Measurements from ENCODE around the gene MYL3.
A peak's percentile ranks its signal among the peaks of the same experiment; 100 is the strongest.
"Not testable (repeated sequence)": the region's sequence is repeated elsewhere in the genome, so short reads cannot be mapped to it uniquely, and the experiment has no call there.

Gene MYL3

DNA sequence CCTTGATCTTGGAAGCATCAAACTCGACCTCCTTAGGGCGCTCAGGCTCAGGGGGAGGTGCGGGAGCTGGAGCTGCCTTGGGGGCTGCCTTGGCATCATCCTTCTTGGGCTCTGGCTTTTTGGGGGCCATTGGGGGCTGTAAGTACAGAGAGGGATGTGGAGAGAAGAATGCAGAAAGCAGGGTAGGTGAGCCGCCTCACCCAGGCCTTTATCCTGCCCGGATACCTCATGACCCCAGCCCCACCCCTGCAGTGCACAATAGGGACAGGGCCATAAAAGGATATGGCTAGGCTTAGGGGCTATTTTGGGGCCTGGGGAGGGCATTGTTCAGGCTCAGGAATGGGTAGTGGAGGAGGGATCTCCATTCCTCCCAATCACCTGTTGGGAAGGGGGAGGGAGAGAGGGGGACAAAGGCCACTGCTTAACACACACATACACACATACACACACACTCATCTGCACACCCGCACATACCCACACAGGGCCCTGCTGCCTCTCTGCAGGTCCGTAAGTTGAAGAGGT lies at the start of gene MYL3:
MYL3 (minus strand) TSS at position 184 of the 522 bp plus-strand sequence; CDS start at position 130, 54 bp downstream.
- no peak for DNase-seq (ENCODE audit: low spot score)

DNA sequence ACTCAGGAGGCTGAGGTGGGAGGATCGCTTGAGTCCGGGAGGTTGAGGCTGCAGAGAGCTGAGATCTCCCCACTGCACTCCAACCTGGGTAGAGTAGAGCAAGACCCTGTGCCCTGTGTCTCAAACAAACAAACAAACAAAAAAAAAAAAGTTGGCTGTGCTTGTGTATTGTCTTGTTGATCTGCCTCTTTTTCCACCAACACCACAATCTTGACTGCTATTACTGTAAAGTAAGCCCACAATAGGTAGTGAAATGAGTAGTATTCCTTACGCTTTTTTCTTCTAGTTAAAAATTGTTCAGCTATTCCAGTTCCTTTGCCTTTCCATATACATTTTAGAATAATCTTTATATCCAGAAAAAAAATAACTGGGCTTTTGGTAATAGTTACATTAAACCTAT lies 49.7 kb upstream of the MYL3 start:
- no peak for DNase-seq (ENCODE audit: low spot score)

- not testable (repeated sequence) for DNase-seq (ENCODE audit: low spot score)
Measured at GRCh38 chr3:46910914-46911313, 47.7 kb upstream of the MYL3 start.

- no peak for DNase-seq (ENCODE audit: low spot score)
Measured at GRCh38 chr3:46910166-46910760, 47.0 kb upstream of the MYL3 start.

DNA sequence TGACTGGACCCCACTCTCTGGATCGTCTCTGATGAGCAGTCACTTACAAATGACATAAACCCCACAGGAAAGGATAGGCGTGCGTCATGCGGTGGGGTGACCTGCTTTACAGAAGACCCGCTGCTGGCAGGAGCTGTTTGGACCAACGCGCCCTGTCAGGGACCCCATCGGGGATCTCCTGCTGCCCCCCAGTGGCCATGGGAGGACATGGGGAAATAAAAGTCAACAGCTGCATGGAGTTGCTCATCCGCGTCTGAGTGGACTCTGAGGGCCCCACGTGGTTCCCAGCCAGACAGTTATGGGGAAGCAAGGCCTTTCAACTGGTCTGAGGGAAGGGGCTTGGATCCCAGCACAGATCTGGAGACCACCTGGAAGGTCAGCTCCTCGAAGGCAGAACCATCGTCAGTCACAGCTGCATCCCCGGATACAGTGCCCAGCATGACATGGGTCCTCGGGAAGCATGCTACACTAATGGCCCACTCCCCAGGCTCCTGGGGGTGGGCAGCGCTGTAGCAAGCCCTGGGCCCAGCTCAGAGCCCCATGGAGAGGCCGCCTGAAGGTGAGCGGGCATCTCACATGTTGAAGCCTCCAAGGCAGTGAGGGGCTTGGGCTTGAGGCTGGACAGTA lies 46.4 kb upstream of the MYL3 start:
- peak; percentile 61 for DNase-seq (ENCODE audit: low spot score)

GRCh38 chr3:46908986-46909534 lies 45.8 kb upstream of the MYL3 start:
- no peak for DNase-seq (ENCODE audit: low spot score)

DNA sequence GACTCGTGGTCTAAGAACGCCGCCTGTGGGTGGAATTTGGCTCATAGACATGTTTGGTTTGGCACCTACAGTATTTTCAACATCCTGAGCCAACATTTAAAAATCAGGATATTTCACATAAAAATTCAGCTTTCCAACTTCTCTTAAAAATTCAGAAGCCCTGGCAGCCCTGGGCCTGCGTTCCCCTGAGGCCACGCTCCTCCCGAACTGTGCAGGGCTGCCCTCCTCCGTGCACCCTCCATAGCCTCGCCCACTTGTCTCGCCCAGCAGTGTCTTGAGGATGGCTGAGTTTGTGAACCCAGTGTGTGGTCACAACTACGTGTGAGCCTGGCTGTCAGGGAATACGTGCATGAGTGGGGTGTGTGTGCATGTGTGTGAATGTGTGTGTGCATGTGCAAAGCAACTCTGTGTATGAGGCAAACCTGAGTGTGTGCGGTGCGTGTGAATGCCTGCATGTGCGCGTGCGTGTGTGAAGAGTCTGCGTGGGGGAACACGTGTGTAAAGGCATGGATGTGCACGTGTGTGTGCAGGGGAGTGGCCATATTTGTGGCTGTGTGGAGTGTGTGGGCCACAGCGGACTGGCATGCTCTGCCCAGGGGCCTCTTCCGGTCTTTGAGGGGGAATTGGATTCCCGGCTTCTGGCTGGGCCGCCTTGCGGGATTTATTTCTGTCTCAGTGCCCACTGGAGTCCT lies 45.2 kb upstream of the MYL3 start:
- DNase-seq (ENCODE audit: low spot score), result no peak

- DNase-seq (ENCODE audit: low spot score), result no peak
Measured at GRCh38 chr3:46907960-46908293, 44.7 kb upstream of the MYL3 start.

DNA sequence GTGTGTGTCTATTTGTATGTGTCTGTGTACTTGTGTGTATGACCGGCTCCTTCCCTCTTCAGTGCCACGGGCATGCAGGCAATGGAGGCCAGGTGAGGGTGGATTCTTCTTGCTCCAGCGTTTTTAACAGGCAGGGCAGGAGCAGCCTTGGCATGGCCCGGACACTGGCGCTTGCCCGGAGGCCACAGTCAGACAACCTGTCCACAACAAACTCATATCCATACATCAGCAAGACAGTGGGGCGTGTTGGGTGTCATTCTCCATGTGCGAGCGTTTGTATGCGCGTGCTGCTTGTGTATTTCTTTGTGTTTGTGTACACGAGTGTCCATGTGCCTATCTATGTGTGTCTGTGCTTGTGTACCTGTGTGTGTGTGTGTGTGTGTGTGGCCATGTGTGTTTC lies 44.0 kb upstream of the MYL3 start:
- DNase-seq (ENCODE audit: low spot score), result no peak

- DNase-seq (ENCODE audit: low spot score), result no peak
Measured at GRCh38 chr3:46906471-46907058, 43.3 kb upstream of the MYL3 start.

GRCh38 chr3:46905661-46906451 lies 42.6 kb upstream of the MYL3 start:
- no peak for DNase-seq (ENCODE audit: low spot score)

GRCh38 chr3:46905213-46905560 lies 41.9 kb upstream of the MYL3 start:
- DNase-seq (ENCODE audit: low spot score), result no peak

DNA sequence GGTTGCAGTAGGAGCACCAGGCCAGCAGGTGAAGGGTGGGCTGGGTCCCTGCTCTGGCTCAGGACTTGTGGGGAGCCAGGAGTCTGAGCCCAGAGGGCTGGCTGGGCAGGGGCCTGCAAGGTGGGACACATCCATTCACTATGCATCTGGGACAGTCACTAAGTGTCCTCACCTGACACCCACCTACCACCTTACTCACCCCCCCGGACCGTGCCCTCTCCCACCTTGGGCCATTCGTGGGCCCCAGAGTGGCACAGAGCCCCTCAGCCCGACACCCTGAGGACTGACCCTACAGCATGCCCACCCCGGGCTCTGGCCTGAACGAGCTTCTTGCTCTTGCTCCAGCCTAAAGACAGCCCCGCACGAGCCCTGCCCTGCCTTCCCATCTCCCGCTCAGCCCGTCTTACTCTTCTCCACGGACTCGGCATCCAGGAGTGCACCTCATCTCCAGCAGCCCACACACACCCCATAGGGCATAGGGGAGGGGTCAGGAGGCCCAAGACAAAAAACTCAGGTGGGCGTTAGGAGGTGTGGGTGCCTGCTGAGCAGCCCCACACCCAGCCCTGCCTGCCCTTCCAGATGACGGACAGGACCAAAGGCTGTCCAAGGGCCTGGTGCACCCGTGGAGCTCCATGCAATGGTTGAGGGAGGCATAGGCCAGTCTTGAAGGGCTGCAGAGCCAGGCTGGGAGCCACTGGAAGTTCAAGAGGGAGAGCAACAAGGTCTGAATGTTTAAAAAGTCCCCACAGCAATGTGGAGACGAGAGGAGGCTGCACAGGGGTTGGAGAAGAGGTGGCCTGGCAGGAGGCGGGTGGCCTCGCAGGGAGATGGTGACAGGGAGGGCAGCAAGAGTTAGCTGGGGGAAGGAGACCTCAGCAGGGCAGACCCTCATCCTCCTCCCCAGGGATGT lies 41.3 kb upstream of the MYL3 start:
- no peak for DNase-seq (ENCODE audit: low spot score)

DNA sequence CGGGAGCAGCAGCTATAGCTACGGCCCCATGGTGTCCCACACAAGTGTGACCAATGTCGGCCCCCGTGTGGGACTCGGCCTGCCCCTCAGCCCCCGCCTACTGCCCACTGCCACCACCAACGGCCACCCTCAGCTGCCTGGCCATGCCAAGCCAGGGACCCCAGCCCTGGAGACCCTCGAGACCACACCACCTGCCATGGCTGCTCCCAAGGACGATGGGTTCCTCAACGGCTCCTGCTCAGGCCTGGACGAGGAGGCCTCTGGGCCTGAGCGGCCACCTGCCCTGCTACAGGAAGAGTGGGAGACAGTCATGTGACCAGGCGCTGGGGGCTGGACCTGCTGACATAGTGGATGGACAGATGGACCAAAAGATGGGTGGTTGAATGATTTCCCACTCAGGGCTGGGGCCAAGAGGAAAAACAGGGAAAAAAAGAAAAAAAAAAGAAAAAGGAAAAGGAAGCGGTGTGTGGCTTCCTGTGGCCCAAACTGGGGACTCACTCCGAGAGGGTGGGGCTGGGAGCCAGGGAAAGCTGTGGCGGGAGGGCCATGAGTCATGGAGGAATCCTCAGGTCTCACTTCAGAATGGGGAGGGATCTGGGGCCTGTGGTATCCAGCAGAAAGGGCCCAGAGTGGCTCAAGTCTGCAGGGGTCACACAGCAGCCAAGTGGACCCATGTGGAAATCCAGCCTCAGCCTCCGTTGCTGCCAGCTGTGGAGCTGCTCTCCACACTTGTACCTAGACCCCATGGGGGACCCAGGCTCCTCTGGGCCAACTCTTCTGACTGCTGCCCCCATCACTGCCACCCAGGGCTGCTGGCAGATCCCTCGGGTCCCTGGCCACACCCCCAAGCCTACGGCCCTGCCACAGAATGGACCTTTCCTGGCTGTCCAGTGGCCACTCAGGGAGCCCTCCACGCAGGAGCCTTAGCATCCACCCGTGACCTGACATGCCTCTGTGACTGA lies 40.4 kb upstream of the MYL3 start:
- DNase-seq (ENCODE audit: low spot score), result peak; percentile 8

DNA sequence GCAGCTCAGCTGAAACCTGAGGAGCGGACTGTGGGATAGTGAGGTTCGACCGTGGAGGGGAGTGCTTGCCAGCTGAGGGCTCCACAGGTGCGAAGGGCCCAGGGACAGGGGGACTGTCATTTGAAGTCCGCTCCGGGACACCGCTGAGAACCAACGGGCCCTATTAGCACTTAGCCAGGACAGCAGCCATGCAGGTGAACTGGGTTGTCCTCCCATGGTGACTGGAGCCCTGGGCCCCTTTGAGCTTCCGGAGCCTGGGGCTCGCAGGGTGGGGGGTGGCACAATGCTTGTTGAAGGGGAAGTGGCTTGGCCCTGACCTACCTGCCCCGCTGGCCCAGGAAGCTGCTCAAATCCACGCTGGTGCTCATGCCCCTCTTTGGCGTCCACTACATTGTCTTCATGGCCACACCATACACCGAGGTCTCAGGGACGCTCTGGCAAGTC lies 39.0 kb upstream of the MYL3 start:
- DNase-seq (ENCODE audit: low spot score), result no peak

DNA sequence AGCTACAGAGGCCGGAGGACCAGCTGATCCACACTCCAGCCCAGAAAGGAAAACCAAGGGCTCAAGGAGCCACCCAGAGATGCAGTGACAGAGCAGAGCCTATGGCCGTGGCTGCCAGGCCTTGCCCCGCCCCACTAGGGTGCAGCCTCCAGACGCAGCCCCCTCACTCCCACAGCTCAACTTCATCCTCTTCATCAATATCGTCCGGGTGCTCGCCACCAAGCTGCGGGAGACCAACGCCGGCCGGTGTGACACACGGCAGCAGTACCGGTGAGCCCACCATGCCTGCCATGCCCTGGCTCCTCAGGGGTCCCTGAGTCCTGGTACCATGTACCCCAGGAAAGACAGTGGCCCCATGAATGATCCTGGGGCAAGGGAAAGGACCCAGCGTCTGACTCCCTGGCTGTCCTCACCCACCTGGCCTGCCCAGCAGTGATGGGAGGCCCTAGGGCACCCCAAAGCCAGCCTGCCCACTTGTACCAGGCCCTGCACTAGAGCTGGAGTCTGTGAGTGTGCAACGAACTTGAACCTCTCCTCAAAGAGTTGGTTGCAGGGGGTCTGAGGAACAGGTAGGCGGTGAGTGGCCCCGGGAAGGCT lies 38.4 kb upstream of the MYL3 start:
- no peak for DNase-seq (ENCODE audit: low spot score)

- DNase-seq (ENCODE audit: low spot score), result no peak
Measured at GRCh38 chr3:46901061-46901460, 37.8 kb upstream of the MYL3 start.

GRCh38 chr3:46900356-46900755 lies 37.1 kb upstream of the MYL3 start:
- DNase-seq (ENCODE audit: low spot score), result no peak

DNA sequence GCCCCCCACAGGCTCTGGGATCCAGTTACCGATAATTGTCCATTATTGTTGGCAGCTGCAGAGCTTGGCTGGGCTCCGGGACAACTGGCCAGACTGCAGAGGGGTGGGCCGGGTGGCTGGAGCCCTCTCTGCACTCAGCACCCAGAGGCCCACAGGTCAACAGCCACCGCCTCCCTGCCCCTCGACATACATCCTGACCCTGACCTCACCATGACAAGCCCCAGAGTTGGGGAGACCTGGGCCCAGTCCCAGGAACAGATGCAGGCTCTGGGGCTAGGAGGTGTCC lies 36.7 kb upstream of the MYL3 start:
- no peak for DNase-seq (ENCODE audit: low spot score)
